Measurements from ENCODE around the gene TMEM161B.
"Not testable (repeated sequence)": the region's sequence is repeated elsewhere in the genome, so short reads cannot be mapped to it uniquely, and the experiment has no call there.

Gene TMEM161B

GRCh38 chr5:88188458-88189132 is 80.0 kb downstream of the TMEM161B start:
- DNase-seq (ENCODE audit: low read depth) = no peak
- no peak for TF ChIP-seq CTCF (IDR thresholded peaks at IDR 0.05; ENCODE audit: low read depth, low read length, missing control alignments)
- no peak overlapping the region for H3K4me3 ChIP-seq (ENCODE audit: low read depth, low read length)

GRCh38 chr5:88183255-88183654 is 85.4 kb downstream of the TMEM161B start:
- no peak overlapping the region for H3K4me3 ChIP-seq (ENCODE audit: low read depth, low read length)
- no peak for DNase-seq (ENCODE audit: low read depth)
- TF ChIP-seq CTCF (IDR thresholded peaks at IDR 0.05; ENCODE audit: low read depth, low read length, missing control alignments) = no peak

- DNase-seq (ENCODE audit: low read depth) = not testable (repeated sequence)
Measured at GRCh38 chr5:88177486-88177885, 91.2 kb downstream of the TMEM161B start.

GRCh38 chr5:88172847-88173758 is 95.5 kb downstream of the TMEM161B start:
- TF ChIP-seq CTCF (IDR thresholded peaks at IDR 0.05; ENCODE audit: low read depth, low read length, missing control alignments) = no peak
- DNase-seq (ENCODE audit: low read depth) = no peak
- H3K4me3 ChIP-seq (ENCODE audit: low read depth, low read length) = no peak overlapping the region

More at GRCh38 chr5:88177486-88177885, 91.2 kb downstream of the TMEM161B start:
- H3K4me3 ChIP-seq (ENCODE audit: low read depth, low read length) = not testable (repeated sequence)

GRCh38 chr5:88159591-88159990 is 109.1 kb downstream of the TMEM161B start:
- DNase-seq (ENCODE audit: low read depth) = no peak
- TF ChIP-seq CTCF (IDR thresholded peaks at IDR 0.05; ENCODE audit: low read depth, low read length, missing control alignments) = no peak
- no peak overlapping the region for H3K4me3 ChIP-seq (ENCODE audit: low read depth, low read length)

- TF ChIP-seq CTCF (IDR thresholded peaks at IDR 0.05; ENCODE audit: low read depth, low read length, missing control alignments) = no peak
- H3K4me3 ChIP-seq (ENCODE audit: low read depth, low read length) = no peak overlapping the region
- DNase-seq (ENCODE audit: low read depth) = no peak
Measured at GRCh38 chr5:88158056-88158455, 110.6 kb downstream of the TMEM161B start.

GRCh38 chr5:88154891-88155290 is 113.8 kb downstream of the TMEM161B start:
- TF ChIP-seq CTCF (IDR thresholded peaks at IDR 0.05; ENCODE audit: low read depth, low read length, missing control alignments) = no peak

More at GRCh38 chr5:88154891-88155290, 113.8 kb downstream of the TMEM161B start:
- H3K4me3 ChIP-seq (ENCODE audit: low read depth, low read length) = no peak overlapping the region
- no peak for DNase-seq (ENCODE audit: low read depth)
